ENCODE measurements around the gene MOB3B. TPM values are rescaled to one million over a fixed set of nuclear protein-coding genes. Genes with fewer than 3 reads are reported as not detected.

Gene MOB3B
- total RNA-seq, 2 donors from 2014 or later: 1.3 to 2.3 TPM

- DNase-seq (ENCODE audit: low spot score in 2 of 2) (peak in 1 of 2 donors; percentile 14), ATAC-seq (peak; percentile 58 to 59)
- Mint-ChIP-seq H3K36me3 (no peaks in the 10 kb centered on the region), H3K9me3 (no peaks in the 10 kb centered on the region), H3K27ac (peak overlapping the region; percentile 85 to 94)
Measured at GRCh38 chr9:27367175-27367798, 162.3 kb downstream of the MOB3B start.

- peak; percentile 98 for ATAC-seq
- no peaks in the 10 kb centered on the region for H3K9me3 Mint-ChIP-seq
Measured at GRCh38 chr9:27365707-27366376, 163.8 kb downstream of the MOB3B start.

GRCh38 chr9:27362447-27363210 lies 167.0 kb downstream of the MOB3B start:
- ATAC-seq (no peak), DNase-seq (ENCODE audit: low spot score in 2 of 2) (no peak)
- Mint-ChIP-seq H3K27ac (no peak overlapping the region), H3K36me3 (no peaks in the 10 kb centered on the region), H3K9me3 (no peaks in the 10 kb centered on the region)

More at GRCh38 chr9:27365707-27366376, 163.8 kb downstream of the MOB3B start:
- peak; percentile 63 to 65 for DNase-seq (ENCODE audit: low spot score in 2 of 2)
- Mint-ChIP-seq H3K36me3 (no peaks in the 10 kb centered on the region), H3K27ac (peak overlapping the region; percentile 44 to 85)

GRCh38 chr9:27361492-27361891 lies 168.1 kb downstream of the MOB3B start:
- Mint-ChIP-seq H3K27ac (no peak overlapping the region), H3K9me3 (no peaks in the 10 kb centered on the region), H3K36me3 (no peaks in the 10 kb centered on the region)
- ATAC-seq: no peak
- DNase-seq (ENCODE audit: low spot score in 2 of 2): no peak

GRCh38 chr9:27359763-27360162 lies 169.9 kb downstream of the MOB3B start:
- Mint-ChIP-seq H3K27ac (no peak overlapping the region), H3K36me3 (no peaks in the 10 kb centered on the region), H3K9me3 (no peaks in the 10 kb centered on the region)
- no peak for DNase-seq (ENCODE audit: low spot score in 2 of 2)
- ATAC-seq: no peak

GRCh38 chr9:27358007-27358406 lies 171.6 kb downstream of the MOB3B start:
- DNase-seq (ENCODE audit: low spot score in 2 of 2) (no peak), ATAC-seq (no peak)
- H3K9me3 Mint-ChIP-seq: no peaks in the 10 kb centered on the region
- H3K36me3 Mint-ChIP-seq: no peaks in the 10 kb centered on the region
- no peak overlapping the region for H3K27ac Mint-ChIP-seq

GRCh38 chr9:27356446-27356845 lies 173.2 kb downstream of the MOB3B start:
- H3K27ac Mint-ChIP-seq: no peak overlapping the region
- peaks cover 0 to 13% of the 10 kb centered on the region in 2 donors for H3K36me3 Mint-ChIP-seq
- H3K9me3 Mint-ChIP-seq: no peaks in the 10 kb centered on the region
- ATAC-seq (no peak), DNase-seq (ENCODE audit: low spot score in 2 of 2) (no peak)

GRCh38 chr9:27355166-27355565 lies 174.4 kb downstream of the MOB3B start:
- no peak overlapping the region for H3K27ac Mint-ChIP-seq

GRCh38 chr9:27353474-27354229 lies 176.0 kb downstream of the MOB3B start:
- ATAC-seq (peak; percentile 29 to 63), DNase-seq (ENCODE audit: low spot score in 2 of 2) (no peak)
- Mint-ChIP-seq H3K27ac (no peak overlapping the region), H3K9me3 (no peaks in the 10 kb centered on the region), H3K36me3 (peaks cover 0 to 13% of the 10 kb centered on the region in 2 donors)

More at GRCh38 chr9:27355166-27355565, 174.4 kb downstream of the MOB3B start:
- H3K36me3 Mint-ChIP-seq: peaks cover 0 to 13% of the 10 kb centered on the region in 2 donors
- no peaks in the 10 kb centered on the region for H3K9me3 Mint-ChIP-seq
- DNase-seq (ENCODE audit: low spot score in 2 of 2) (no peak), ATAC-seq (no peak)

GRCh38 chr9:27353166-27353473 lies 176.5 kb downstream of the MOB3B start:
- Mint-ChIP-seq H3K27ac (no peak overlapping the region), H3K36me3 (peaks cover 0 to 13% of the 10 kb centered on the region in 2 donors), H3K9me3 (no peaks in the 10 kb centered on the region)
- ATAC-seq (peak in 1 of 2 donors; percentile 34), DNase-seq (ENCODE audit: low spot score in 2 of 2) (no peak)

GRCh38 chr9:27352457-27353165 lies 177.0 kb downstream of the MOB3B start:
- H3K36me3 Mint-ChIP-seq: peaks cover 0 to 13% of the 10 kb centered on the region in 2 donors
- H3K9me3 Mint-ChIP-seq: no peaks in the 10 kb centered on the region
- ATAC-seq (peak; percentile 48 to 52), DNase-seq (ENCODE audit: low spot score in 2 of 2) (no peak)
- H3K27ac Mint-ChIP-seq: no peak overlapping the region

GRCh38 chr9:27351438-27351837 lies 178.2 kb downstream of the MOB3B start:
- Mint-ChIP-seq H3K36me3 (peaks cover 0 to 13% of the 10 kb centered on the region in 2 donors), H3K9me3 (no peaks in the 10 kb centered on the region), H3K27ac (no peak overlapping the region)
- no peak for ATAC-seq
- DNase-seq (ENCODE audit: low spot score in 2 of 2): no peak

GRCh38 chr9:27350382-27350976 lies 179.1 kb downstream of the MOB3B start:
- ATAC-seq (no peak), DNase-seq (ENCODE audit: low spot score in 2 of 2) (no peak)
- H3K9me3 Mint-ChIP-seq: no peaks in the 10 kb centered on the region
- no peak overlapping the region for H3K27ac Mint-ChIP-seq
- H3K36me3 Mint-ChIP-seq: peaks cover 0 to 13% of the 10 kb centered on the region in 2 donors

GRCh38 chr9:27349698-27350080 lies 179.9 kb downstream of the MOB3B start:
- H3K27ac Mint-ChIP-seq: no peak overlapping the region
- no peak for ATAC-seq
- H3K36me3 Mint-ChIP-seq: peaks cover 0 to 13% of the 10 kb centered on the region in 2 donors
- DNase-seq (ENCODE audit: low spot score in 2 of 2): no peak
- H3K9me3 Mint-ChIP-seq: no peaks in the 10 kb centered on the region

GRCh38 chr9:27348785-27349697 lies 180.6 kb downstream of the MOB3B start:
- no peak for ATAC-seq
- Mint-ChIP-seq H3K27ac (no peak overlapping the region), H3K9me3 (no peaks in the 10 kb centered on the region), H3K36me3 (peaks cover 0 to 13% of the 10 kb centered on the region in 2 donors)
- DNase-seq (ENCODE audit: low spot score in 2 of 2): no peak
